ENCODE data around the gene CPT1B.

DNA sequence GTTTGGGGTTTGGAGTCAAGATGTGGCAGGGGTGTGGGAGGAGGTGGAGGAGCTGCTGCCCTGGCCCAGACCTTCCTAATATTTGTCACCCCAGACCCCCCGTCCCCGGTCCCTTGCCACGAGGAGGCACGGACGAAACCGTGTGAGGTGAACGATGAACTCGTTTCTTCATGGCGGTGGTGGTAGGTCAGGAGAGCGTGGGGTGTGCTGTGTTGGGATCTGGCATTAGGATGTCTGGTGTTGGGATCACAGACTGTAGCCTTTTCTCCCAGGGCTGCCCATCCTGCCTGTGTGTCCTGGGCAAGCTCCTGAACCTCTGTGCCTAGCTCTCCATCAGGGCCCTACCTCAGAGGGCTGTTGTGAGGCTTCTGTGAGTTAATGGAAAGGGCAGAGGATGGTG is 30.8 kb upstream of the CPT1B start:
- TF ChIP-seq, protein P1, sequence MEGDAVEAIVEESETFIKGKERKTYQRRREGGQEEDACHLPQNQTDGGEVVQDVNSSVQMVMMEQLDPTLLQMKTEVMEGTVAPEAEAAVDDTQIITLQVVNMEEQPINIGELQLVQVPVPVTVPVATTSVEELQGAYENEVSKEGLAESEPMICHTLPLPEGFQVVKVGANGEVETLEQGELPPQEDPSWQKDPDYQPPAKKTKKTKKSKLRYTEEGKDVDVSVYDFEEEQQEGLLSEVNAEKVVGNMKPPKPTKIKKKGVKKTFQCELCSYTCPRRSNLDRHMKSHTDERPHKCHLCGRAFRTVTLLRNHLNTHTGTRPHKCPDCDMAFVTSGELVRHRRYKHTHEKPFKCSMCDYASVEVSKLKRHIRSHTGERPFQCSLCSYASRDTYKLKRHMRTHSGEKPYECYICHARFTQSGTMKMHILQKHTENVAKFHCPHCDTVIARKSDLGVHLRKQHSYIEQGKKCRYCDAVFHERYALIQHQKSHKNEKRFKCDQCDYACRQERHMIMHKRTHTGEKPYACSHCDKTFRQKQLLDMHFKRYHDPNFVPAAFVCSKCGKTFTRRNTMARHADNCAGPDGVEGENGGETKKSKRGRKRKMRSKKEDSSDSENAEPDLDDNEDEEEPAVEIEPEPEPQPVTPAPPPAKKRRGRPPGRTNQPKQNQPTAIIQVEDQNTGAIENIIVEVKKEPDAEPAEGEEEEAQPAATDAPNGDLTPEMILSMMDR (conservative IDR thresholded peaks at IDR 0.05 in 1 of 2, IDR thresholded peaks at IDR 0.05 in 1 of 2; ENCODE audit: extremely low read depth in 1 of 2, insufficient read depth in 1 of 2, low read depth in 1 of 2, low read length in 2 of 2), result no peak
- TF ChIP-seq EZH2 (IDR thresholded peaks at IDR 0.05; ENCODE audit: borderline replicate concordance, low read length), result no peak
